OCI-LY3 (cell line): ENCODE measurements around the gene PYGB.

Experiments used
- CTCF ChIP-seq: fragments of 200-600, 300-600 bp; sonication (generic); IDR thresholded peaks from 2 replicates; pipeline ENCODE4 v1.5.1; 2014; ENCODE audit warnings: antibody characterized with exemption, low read length, low read depth
- EZH2phosphoT487 ChIP-seq: fragments of 200-600 bp; shearing (Covaris generic); IDR thresholded peaks from 2 replicates; pipeline ENCODE4 v1.6.1; 2018; ENCODE audit warnings: antibody characterized with exemption, mixed run types, low read depth

- TF ChIP-seq EZH2phosphoT487 (no peak), CTCF (no peak)
Observed at GRCh38 chr20:25286917-25287316, 39.0 kb downstream of the PYGB start.
